ENCODE data around the gene DMXL2.
"Not testable (repeated sequence)": the region's sequence is repeated elsewhere in the genome, so short reads cannot be mapped to it uniquely, and the experiment has no call there.

The DMXL2 gene

GRCh38 chr15:51625236-51625635, 2.7 kb upstream of the DMXL2 start:
- FAIRE-seq = no peak

GRCh38 chr15:51624022-51624421, 1.5 kb upstream of the DMXL2 start:
- FAIRE-seq (no peak), DNase-seq (ENCODE audit: insufficient read length, low spot score) (no peak)

More at GRCh38 chr15:51625236-51625635, 2.7 kb upstream of the DMXL2 start:
- no peak for DNase-seq (ENCODE audit: insufficient read length, low spot score)

DNA sequence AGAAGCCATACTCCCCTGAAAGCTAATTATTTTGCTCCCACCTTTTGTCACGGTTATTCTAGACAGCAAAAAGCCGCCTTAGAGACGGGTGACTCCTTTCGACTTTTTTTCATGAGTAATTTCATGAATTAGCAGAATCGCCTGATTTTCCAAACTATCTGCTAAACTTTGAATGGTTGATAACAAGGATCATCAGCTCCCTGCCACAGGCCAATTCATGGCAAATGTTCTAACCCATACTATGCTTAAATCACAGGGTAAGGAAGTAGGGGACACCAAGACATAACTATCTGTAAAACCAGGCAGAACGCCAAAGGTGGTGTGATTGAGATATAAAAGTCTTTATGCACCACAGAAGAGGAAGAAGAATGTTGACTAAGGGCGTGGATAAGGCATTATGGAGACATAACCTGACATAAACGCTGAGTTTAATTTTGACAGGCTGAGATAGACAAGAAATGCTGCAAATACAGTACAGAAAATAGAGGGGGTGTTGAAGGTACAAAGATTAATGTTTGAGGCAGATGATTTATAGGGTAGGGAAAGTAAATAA, 891 bp upstream of the DMXL2 start:
- DNase-seq (ENCODE audit: insufficient read length, low spot score) (no peak), FAIRE-seq (no peak)

DNA sequence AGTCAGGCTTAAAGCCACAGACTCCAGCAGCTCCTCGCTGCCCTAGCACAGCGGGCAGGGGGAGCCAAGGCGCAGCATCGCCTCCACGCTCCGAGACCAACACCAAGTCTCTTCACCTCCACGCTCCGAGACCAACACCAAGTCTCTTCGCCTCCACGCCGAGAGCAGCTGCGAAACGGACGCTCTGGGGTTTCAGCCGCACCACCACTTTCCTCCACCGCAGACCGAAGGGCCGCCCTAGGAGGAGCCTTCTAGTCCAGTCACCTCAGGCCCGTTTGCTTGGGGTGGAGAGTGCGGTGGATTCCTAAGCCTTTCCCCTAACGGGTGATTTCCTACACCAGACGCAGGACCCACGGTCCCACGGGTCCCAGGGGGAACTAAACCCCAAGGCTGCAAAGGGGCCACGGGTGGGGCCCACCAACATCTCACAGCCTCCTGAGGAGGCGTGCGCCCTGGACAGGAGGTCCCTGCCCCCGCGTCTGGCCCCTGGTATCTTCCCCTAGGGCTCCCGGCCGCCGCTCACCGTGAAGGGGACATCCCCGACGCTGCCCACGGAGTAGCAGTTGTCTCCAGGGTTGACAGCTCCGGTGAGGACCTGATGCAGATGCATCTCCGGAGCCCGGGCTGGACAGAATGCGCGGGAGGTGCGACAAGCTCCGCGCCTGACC, 501 bp downstream of the DMXL2 start:
- FAIRE-seq = no peak

GRCh38 chr15:51621155-51621765, 1.3 kb downstream of the DMXL2 start:
- FAIRE-seq (no peak), DNase-seq (ENCODE audit: insufficient read length, low spot score) (no peak)

More for the DNA sequence above, 501 bp downstream of the DMXL2 start:
- peak; percentile 24 for DNase-seq (ENCODE audit: insufficient read length, low spot score)

DNA sequence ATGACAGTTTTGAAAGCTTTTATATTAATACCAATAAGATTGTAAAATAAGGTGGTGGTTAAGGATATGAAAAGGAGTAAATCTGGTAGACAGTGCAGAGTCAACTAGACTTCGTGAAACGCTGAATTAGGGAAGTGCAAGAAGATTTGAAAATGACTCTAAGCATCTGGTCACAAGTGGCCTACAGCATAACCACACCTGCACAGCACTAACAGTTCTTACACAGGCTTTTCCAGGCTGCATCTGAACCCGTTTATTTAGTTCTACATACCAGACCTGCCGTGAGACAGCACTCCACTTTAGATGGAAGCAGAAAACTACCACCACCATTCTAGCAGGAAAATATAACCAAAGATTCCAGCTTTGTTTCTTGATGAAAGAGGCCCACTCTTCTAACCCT, 1.9 kb downstream of the DMXL2 start:
- DNase-seq (ENCODE audit: insufficient read length, low spot score) (no peak), FAIRE-seq (no peak)

- FAIRE-seq (no peak), DNase-seq (ENCODE audit: insufficient read length, low spot score) (no peak)
These were observed 2.4 kb downstream of the DMXL2 start for GRCh38 chr15:51620122-51620521.

DNA sequence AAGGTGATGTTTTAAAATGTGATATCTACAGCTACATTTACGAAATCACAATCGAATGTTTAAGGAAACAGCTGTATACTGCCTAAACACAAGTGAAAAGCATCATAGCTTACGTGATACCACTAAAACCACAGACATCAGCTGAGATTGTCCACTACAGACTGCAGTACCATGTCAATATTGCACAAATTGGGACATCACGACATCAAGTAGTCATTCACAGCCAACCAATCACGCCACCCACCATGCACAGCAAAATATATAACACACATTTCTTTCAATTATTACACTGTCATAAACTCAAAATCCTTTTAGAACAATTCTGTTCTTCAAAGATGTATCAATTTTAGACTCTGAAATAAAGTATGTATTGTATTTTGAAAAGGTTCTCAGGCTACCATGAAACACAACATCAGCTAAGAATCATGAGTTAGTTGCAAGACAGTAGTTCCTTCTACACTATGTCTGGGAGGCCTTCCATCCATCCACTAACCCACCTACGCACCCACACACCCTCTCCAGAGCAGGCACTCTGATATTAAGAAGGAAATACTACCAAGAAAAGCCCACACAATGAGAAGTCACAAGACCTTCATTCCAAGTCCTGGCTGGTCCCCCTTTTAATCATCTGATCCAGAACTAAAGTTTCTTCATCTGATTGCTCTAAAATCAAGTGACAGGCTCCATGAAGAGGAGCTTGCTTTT, 3.1 kb downstream of the DMXL2 start:
- FAIRE-seq (no peak), DNase-seq (ENCODE audit: insufficient read length, low spot score) (no peak)

- DNase-seq (ENCODE audit: insufficient read length, low spot score) = no peak
- no peak for FAIRE-seq
These were observed 4.7 kb downstream of the DMXL2 start for GRCh38 chr15:51617886-51618285.

- FAIRE-seq (no peak), DNase-seq (ENCODE audit: insufficient read length, low spot score) (no peak)
These were observed 8.6 kb downstream of the DMXL2 start for GRCh38 chr15:51613951-51614350.

- FAIRE-seq; DNase-seq (ENCODE audit: insufficient read length, low spot score): not testable (repeated sequence)
These were observed 9.9 kb downstream of the DMXL2 start for GRCh38 chr15:51612669-51613068.

GRCh38 chr15:51603462-51603948, 19.1 kb downstream of the DMXL2 start:
- not testable (repeated sequence) for FAIRE-seq; DNase-seq (ENCODE audit: insufficient read length, low spot score)

DNA sequence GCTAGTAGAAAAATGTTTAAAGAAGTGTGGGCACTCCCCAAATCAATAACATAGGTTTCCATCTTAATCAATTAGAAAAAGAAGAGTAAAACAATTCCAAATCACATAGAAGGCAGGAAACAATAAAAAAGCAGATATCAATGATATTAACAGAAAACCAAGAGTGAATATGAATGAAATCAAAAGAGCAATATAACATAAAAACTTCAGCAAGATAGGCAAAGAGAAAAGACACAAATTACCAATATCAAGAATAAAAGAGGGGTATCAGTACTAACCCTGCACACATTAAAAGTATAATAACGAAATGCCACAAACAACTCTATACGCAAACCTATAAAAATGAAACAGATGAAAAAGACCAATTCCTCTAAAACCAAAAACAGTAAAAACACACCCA, 19.6 kb downstream of the DMXL2 start:
- FAIRE-seq = no peak
- DNase-seq (ENCODE audit: insufficient read length, low spot score) = no peak

DNA sequence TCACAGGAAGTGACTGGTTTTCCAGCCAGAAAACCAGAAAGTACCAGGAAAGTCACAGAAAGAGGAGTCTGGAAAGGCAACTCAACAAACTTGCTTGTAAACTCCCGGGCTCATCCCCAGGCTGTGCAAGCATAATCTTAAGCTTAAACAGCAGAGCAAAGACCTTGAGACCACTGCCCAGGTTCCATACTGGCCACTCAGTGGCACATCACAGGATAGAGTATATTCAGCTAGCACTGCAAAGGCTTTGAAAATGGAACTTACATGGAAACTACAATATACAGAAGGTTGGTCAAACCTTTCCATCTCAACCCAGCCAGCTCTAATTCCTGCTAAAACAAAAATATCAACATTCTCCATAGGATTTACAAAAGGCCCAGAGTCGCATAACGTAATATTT, 20.1 kb downstream of the DMXL2 start:
- no peak for FAIRE-seq
- DNase-seq (ENCODE audit: insufficient read length, low spot score) = no peak

DNA sequence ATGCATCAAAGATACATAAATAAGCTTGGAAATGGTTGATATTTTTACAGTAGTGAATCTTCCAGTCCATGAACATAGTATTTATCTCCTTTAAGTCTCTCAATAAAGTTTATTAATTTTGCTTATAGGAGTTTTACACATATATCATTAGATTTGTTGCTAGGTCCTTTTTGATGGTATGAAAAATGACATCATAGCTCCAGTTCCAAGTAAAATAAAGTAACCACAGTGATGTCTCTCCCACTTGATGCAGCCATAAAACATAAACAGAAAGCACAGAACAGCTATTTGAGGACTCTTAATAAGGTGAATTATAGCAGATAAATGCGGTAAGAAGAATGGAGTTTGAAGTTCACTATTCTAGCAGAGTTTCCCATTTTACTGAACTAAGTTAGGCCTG, 20.8 kb downstream of the DMXL2 start:
- DNase-seq (ENCODE audit: insufficient read length, low spot score) (no peak), FAIRE-seq (no peak)

DNA sequence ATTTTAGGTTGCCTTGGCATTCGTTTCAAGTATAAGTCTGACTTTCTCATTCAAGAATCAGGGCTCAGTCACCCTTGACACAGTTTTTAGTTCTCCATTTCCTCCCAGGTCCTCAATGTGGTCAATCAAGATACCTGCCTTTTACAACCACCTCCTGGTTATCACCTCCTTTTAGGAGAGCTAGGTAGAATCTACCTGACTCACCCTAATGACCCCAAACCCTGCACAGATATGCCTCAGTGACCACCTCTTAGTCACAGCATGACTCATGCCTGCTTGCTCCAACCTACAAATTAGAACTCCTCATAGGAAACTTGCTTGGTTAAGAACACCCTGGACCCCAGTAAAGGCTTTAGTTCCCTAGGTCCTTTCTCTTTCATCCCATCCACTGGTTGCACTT, 22.5 kb downstream of the DMXL2 start:
- no peak for FAIRE-seq
- DNase-seq (ENCODE audit: insufficient read length, low spot score) = no peak

GRCh38 chr15:51589881-51590568, 32.5 kb downstream of the DMXL2 start:
- FAIRE-seq (no peak), DNase-seq (ENCODE audit: insufficient read length, low spot score) (no peak)

DNA sequence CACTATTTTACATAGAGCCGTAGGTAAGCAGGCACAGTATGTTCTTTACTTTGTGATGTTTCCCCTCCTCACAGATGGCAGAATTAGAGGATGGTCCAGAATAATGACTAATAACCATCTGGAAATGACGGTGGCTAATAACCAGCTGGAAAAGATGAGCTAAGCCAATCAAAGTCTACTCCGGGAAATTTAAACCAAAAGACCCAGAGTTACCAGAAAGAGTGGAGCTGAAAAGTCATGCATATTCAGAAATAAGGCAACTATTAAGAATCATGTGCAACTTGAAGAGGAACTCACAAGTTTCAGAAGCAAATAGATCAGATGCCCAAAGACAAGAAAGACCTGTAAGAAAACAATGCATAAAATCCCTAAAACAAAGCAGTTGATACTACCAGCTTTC, 33.6 kb downstream of the DMXL2 start:
- DNase-seq (ENCODE audit: insufficient read length, low spot score) (no peak), FAIRE-seq (no peak)

DNA sequence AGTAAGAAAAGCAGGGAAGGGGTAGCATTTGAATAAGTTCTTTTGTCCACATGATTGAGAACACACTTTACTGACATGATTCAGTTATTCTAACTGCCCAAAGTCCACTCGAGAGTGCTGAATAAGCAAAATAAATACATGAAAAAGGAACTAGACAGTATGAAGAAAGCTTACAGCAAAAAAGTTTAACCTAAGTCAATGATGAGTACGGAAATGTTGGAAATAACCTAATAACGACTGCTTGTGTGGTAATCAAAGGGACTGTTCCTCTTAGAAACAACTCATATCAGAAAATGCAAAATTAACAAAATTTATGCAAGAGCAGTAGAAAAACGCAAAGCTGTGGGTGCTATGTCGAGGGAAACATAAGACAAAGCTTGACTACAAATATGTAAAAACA, 36.6 kb downstream of the DMXL2 start:
- no peak for DNase-seq (ENCODE audit: insufficient read length, low spot score)
- FAIRE-seq = no peak

- DNase-seq (ENCODE audit: insufficient read length, low spot score) (no peak), FAIRE-seq (no peak)
These were observed 41.6 kb downstream of the DMXL2 start for GRCh38 chr15:51580982-51581381.

DNA sequence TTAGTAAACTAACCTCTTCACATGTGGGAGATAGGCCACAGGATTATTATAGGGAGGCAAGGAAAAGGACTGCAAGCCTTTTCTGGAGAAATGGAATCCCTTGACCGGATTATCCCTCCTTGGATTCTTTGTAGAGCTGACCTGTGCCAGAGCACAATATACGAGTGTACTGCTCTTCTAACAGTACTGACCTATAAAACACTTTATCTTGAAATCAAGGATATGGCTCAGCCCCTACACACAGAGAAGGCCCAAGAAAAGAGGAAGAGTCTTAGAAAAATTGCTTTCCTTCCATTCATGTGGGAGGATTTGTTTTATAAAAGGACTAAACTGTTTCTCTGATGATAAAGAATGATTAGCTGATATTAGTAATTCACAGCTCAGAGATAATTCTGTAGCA, 42.2 kb downstream of the DMXL2 start:
- DNase-seq (ENCODE audit: insufficient read length, low spot score) (no peak), FAIRE-seq (no peak)
